Fibroblast of upper back skin (primary cell): Measurements from ENCODE around the gene STS.

Experiments used
- DNase-seq: peaks from one replicate; pipeline ENCODE4 v3.0.0-alpha.2; 2013

STS gene, protein sequence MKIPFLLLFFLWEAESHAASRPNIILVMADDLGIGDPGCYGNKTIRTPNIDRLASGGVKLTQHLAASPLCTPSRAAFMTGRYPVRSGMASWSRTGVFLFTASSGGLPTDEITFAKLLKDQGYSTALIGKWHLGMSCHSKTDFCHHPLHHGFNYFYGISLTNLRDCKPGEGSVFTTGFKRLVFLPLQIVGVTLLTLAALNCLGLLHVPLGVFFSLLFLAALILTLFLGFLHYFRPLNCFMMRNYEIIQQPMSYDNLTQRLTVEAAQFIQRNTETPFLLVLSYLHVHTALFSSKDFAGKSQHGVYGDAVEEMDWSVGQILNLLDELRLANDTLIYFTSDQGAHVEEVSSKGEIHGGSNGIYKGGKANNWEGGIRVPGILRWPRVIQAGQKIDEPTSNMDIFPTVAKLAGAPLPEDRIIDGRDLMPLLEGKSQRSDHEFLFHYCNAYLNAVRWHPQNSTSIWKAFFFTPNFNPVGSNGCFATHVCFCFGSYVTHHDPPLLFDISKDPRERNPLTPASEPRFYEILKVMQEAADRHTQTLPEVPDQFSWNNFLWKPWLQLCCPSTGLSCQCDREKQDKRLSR

DNA sequence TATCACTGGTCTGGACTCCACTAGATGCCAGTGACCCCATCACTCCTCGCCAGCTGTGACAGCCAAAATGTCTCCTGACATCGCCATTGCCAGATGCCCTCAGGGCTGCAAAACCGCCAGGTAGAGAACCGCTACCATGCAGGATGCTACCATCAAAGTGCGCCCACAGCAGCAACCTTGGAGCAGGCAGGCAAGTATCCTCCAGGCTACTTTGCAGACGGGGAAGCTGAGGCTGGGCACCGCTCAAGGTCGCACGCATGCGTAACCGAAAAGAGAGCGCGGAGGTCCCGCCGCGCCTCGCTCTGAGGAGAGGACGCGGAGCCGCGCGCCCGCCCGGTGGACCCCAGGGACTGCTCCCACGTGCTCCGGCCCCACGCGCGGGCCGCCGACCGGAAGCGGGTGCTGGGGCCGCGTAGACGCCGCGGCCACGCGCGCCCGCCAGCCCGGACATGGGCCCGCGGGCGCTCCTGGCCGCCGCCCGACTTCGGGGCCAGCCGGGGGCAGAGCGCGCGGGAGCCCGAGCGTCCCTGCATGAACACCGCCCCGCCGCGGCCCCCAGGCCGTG, at the start of gene STS:
Gene STS, plus strand, starts transcription at position 300 of the 565 bp plus-strand sequence. CDS start 105,488 bp downstream, outside the sequence.
- no peak for DNase-seq

DNA sequence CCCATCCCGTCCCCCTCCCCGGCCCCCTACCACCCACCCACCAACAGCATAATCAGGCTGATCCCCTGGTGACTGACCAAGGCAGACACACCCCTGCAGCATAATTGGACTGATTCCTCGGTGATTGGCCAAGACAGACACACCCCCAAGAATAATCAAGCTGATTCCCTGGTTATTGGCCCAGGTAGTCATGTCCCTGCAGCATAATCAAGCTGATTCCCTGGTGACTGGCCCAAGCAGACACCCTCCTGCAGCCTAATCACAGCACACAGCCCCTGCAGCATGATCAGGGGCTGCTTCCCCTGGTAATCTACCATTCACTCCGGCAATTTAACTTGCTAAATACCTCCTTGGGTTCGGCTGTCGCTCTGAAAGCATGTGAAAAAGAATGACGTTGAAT, 47.5 kb upstream of the STS start:
- no peak for DNase-seq

DNA sequence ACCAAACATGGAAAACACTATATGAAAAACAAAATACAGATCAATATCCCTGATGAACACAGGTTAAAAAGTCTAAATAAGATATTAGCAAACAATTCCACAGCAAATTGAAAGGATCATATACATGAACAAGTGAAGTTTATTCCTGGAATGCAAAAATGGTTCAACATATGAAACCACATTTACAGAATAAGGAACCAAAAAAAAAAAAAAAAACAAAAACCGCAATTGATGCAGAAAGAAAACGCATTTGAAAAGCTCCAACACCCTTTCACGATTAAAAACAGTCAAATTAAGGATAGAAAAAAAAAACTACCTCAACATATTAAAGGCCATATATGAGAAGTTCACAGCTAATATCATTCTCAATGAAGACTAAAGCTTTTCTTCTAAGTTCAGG, 45.4 kb upstream of the STS start:
- no peak for DNase-seq

DNA sequence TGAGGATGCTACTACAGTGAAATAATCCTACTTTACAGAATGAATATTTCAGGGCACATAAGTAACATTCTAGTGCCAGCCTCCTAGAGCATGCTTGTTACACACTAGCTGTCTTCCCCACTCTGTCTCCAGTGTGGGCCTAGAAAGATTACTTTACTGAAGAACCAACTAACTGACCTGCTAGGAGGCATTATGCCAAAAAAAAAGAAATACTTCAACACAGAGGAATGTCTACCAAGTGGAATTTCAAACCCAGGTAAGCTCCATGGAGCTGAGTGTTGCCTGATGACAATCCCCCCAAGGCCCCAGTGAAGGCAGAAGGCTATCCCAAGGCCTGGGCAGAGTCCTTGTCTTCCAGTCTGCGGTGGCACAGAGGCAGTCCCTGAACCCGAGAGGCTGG, 40.9 kb upstream of the STS start:
- no peak for DNase-seq

DNA sequence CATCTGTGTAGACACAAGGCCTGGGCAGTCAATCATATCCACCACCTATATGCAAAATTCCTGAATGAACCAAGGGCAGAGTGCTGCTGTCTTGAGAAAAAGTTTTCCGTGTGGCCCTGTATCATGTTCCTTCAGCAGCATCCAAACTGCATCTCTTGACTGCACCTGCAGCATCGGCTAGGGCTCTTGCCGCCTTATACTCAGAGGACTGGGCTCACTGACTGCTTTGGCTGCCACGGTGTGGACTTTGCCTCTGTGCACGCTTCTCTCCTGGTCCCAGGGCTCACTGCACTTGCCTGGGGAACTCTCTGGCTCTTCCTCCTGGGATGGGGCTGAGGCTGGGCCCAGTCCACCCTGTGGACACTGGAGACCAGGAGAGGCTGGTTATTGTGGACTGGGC, 39.5 kb upstream of the STS start:
- DNase-seq: no peak

DNA sequence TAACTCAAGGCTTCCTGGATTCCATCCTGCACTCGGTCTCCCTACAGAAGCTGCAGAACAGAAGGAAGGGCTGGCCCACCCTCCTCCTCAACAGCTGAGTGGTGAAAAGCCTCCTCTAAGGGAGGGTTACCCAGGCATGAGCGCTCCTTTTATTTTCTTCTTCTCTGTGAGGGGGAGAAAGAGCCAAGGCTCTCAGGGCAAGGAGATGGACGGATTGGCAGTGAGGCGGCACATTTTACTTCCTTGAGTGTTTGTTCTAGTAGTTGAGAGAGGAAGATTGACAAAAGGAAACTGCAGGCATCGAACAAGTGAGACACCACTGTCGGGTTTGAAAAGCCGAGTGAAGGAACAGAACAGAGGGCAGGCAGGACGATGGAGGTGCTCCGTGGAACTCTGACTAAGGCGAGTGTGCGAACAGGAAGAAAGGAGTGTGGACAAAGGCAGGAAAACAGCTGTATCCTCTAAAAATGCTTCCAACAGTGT, 38.4 kb upstream of the STS start:
- no peak for DNase-seq

DNA sequence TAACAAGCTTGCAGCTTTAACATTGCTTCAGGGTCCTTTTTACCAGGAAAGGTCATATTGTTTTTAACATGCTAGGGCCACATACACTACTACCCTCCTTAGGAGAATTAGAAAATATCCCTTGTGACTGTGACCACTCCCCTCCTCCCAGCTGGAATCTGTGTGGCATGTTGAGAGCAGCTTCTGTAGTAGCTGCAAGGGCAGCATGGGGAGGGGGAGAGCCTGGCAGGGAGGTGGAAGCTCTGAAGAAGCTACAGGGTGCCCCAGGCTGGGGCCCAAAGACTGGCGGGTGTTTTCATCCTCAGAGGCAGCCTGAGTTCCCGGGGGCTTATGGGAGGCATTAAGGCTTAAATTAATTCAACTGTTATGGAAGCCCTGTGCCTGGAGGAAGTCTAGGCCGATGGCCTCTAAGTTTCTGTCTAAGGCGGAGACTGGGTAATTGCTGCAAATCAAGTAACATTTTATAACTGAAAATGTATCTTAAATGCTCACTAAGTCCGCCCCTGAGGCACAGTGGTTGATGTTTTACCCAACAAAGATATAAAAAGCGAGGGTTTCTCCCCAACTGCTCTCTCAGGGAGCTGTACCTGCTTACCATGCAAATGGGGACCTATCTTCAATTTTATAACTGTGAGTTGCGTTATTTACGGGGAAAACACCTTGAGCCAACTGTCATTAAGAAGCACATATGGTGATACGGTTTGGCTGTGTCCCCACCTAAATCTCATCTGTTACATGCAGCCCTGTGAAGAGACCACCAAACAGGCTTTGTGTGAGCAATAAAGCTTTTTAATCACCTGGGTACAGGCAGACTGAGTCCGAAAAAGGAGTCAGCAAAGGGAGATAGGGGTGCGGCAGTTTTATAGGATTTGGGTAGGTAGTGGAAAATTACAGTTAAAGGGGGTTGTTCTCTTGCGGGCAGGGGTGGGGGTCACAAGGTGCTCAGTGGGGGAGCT, 37.4 kb upstream of the STS start:
- DNase-seq: no peak

DNA sequence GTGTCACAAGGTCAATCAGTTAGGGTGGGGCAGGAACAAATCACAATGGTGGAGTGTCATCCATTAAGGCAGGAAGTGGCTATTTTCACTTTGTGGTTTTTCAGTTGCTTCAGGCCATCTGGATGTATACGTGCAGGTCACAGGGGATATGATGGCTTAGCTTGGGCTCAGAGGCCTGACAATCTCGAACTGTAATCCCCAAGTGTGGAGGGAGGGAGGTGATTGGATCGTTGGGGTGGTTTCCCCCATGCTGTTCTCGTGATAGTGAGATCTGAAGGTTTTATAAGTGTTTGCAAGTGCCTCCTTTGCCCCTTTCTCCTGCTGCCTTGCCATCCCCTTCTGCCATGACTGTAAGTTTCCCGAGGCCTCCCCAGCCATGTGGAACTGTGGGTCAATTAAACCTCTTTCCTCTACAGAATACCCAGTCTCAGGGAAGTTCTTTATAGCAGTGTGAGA, 36.7 kb upstream of the STS start:
- no peak for DNase-seq

DNA sequence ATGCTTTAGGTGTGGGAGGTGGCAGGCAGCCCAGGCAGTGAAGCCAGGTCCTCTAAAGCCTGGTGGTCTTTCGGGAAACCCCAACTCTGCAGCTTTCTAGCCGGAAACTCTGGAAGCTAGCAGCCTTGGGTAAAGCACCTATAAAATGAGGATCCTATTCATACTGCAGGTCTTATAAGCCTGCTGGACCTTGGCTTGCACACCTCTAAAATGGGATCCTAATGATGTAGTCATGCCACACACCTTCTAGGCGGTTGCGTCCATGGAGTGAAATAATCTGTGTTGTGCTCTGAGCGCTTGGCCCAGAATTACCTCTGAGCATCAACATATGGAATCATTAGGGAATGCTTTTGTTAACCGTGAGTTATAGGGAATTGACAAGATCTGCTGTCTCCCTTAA, 36.0 kb upstream of the STS start:
- DNase-seq: no peak

DNA sequence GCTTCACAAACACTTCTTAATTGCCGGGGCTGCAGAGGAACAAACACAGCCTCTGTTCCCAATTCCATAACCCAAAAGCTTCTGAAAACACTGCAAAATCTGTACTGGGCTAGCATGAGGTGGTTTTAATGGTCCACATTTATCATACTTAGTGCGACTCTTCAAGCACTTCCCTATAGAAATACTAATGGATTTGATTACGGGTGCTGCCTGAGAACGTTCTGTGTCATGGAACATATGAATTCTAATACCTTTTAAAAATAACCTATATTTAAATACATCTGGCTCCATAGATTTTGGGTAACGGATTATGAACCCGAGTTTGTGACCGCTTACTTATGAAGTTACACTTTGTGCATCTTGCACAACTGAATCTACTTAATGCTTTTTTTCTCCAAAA, 35.4 kb upstream of the STS start:
- DNase-seq: no peak

DNA sequence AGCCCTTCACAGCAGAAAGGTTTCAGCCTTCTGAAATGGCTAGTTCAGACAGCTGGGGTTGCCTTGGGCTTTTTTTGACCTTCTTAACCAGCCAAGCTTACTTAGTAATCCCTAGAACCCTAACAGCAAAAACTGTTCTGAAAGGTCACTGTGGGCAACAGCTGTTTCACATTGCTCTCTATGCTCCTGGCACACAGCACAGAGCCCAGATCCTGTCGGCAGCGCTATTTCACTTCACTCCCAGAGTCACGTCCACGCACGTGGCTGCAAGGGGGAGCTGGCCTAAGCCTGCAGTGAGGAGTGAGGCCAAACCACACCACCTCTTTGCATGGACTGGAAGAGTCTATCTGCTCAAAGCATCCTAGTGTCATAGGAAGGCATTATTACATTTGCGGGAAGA, 32.0 kb upstream of the STS start:
- DNase-seq: no peak

DNA sequence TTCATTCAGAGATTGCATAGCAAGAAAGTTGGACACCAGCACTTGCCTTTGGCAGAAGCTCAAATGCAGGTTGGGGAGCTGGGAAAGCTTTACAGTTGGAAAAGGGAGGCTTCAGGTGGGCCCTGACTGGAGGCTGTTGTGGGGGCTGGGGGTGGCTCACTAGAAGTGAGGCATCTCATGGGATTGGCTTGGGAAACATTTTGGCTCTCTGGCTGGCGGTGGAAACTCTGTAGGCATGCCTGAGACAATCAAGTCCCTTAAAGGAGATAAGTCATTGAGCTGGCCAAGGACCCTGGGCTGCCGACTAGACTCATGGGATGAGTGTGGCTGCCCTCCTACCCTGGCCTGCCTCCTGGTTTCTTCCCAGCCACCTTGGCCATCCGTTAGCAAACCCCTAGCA, 31.4 kb upstream of the STS start:
- no peak for DNase-seq

DNA sequence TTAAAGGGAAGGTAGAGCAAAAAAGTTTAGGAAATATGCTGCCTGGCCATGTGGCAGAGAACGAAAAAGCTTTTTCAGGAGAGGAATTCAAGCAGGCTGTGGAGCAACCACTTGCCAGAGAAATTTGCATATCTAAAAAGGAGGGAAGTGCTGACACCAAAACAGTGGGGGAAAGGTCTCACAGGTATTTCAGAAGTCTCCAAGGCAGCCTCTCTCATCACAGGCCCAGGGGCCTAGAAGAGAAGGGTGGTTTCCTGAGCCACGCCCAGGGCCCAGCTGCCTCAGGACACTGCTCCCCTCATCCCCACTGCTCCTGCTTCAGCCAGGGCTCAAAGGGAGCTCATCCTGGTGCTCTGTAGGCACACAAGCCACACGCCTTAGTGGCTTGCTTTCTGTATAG, 29.9 kb upstream of the STS start:
- DNase-seq: no peak

DNA sequence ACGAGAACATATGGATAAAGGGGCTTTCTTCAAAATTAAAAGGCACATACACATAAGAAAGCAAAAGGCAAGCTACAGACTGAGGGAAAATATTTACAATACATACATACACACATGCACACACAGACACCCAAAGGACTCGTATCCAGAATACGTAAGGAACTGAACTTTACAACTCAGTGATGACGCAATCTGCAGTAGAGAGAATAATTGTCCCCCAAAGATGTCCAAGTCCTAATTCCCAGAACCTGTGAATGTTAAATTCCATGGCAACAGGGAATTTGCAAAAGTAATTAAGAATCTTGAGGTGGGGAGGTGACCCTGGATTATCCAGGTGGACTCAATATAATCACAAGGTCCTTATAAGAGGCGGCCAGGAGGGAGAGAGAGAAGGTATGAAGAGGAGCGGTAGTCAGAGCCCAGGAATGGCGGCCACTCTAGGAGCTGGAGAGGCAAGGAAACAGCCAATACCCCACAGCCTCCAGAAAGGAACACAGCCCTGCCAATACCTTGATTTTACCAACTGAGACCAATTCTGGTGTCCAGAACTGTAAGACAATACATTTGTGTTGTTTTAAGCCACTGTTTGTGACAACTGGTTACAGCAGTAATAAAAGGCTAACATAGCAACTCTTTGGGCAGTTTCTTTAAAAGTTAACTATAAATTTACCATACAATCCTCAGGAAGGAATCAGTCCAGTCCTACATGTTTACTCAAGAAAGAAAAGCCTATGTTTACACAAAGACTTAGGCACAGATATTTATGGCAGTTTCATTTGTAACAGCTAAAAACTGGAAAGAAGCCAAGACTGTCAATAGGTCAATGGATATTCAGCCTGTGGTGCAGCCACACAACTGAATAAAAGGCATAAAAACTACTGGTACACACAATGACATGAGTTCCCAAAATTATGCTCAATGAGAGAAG, 27.3 kb upstream of the STS start:
- no peak for DNase-seq

DNA sequence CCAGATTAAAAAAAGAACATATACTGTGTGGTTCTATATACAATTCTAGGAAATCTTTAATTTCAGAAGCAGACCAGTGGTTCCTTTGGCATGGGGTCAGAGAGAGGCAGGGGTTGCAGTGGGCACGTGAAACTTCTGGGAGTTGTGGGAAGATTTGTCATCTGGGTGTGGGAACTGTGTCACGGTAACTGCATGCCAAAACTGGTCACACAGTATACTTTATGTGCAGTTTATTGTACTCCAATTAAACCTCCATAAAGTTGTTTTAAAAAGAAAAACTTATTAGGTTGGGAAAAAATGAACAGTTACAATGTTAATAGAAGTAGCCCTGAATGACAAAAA, 26.7 kb upstream of the STS start:
- DNase-seq: no peak

DNA sequence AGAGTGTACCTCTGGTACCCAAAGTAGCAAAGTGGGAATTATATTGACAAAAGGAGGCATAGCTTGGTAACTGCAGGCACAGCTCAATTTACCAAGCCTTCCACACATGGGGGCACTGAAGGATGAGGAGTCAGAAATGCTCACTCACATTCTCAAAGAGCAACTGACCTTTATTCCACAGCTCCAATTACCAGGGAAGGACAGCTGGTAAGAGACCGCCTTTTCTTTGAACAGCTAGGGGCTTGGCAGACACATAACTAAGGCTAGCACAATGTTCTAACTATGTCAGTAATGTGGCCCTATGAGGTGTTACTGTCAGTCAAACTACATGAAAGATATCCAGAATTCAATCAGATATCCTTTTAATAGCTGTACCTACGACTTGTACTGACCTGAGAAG, 20.5 kb upstream of the STS start:
- DNase-seq: no peak

DNA sequence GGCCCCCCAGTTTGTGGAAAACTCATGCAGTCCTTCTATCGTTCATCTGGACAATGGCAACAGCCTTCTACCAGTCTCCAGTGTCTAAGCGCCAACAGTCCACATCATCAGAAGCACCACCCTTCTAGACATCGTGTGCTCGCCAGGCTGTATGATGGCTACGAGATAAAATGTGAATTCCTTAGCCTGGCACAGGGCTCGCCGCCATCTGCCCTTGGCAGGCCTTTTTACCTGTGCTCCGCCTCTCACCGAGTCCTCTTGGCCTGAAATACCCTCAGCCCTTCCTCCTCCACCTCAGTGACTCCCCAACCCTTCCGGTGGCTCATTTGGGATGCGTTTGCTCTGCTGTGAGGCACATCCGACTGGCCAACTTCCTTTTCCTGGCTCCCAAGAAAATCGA, 15.9 kb upstream of the STS start:
- no peak for DNase-seq

DNA sequence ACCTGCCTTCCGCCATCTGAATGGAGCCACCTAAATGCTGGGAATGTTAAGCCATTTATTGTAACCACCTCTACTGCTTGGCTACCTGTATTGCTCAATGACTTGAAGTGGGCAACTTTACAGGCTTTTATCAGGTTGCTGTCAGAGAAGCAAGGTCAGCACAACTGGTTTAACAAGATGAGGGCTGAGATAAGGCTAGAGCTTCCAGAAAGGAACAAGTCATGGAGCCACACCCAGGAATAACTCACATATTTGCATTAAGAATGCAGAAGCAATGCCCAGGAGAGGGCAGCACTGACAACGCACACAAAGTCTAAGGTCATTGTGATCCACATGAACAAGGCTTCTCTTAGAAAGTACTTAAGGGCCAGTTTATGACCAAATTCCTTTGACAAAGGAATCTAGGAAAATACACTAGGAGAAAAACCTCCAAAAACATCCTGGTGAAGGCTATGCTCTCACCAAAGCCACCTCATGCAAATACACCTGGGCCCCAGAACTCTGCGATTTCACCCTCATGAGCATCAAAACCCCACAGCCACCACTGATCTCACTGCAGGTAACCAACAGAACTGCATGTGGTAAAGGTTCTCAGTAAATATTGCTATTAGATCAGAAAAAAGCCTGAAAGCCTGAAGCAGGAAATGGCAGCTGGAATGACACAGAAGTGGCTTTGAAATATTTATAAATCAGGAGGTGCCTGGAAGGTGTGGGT, 15.0 kb upstream of the STS start:
- DNase-seq: peak; percentile 71

DNA sequence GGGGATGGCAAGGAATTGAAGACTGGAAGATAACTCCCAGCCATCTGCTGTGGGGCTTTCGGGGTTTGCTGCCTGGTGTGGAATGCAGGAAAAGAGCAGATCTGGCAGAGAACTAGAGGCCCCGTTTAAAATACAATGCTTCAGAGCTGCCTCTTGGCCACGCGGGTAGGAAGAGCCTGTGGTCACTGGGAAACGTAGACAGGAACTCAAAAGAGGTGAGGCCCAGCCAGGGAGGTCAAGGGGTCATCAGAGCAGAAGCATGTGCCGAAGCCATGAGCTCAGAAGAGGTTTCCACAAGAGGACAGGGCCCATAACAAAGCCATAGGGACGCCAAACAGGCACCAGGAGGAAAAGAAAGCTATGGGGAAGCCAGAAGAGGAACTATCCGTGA, 14.5 kb upstream of the STS start:
- peak; percentile 34 for DNase-seq

DNA sequence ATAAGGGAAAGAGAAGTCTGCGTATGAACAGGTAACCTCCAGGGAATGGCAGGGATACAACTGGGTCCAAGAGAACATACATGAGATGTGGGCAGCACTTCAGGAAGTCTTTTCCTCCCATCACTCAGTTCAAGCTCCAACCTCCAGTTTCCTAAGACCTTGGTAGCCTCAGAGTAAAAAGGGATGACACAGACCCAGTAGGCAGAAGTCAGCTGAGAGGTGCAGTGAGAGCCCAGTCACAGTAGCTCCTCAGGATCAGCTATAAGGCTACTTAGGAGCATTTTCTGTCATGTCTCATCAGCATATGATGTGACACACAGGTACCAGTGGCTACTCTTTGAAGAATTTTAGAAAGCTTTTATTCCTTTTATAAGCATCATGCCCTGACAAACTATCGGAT, 12.5 kb upstream of the STS start:
- DNase-seq: no peak
